Keratinocyte (primary cell): ENCODE data around the gene RFX2.
A peak's percentile ranks its signal among the peaks of the same experiment; 100 is the strongest.

Source experiments
- EZH2 ChIP-seq: IDR thresholded peaks from one replicate; pipeline ENCODE4 v1.6.1; 2012; ENCODE audit warnings: inconsistent platforms, mild to moderate bottlenecking, low read length, moderate library complexity
- TF ChIP-seq, protein P1 (sequence below), 3 experiments: IDR thresholded peaks in 1 of 3; conservative IDR thresholded peaks in 1 of 3; optimal IDR thresholded peaks in 1 of 3; 2 replicates in 2 of 3; 3 replicates in 1 of 3; pipeline versions ENCODE3 to v1.5.1; 2011; ENCODE audit warnings: low read length in 3 of 3, mild to moderate bottlenecking in 3 of 3, moderate library complexity in 2 of 3, control low read depth in 1 of 3, inconsistent platforms in 1 of 3; ENCODE audit not compliant: insufficient read depth in 2 of 3; ENCODE audit errors: extremely low read depth in 1 of 3

DNA sequence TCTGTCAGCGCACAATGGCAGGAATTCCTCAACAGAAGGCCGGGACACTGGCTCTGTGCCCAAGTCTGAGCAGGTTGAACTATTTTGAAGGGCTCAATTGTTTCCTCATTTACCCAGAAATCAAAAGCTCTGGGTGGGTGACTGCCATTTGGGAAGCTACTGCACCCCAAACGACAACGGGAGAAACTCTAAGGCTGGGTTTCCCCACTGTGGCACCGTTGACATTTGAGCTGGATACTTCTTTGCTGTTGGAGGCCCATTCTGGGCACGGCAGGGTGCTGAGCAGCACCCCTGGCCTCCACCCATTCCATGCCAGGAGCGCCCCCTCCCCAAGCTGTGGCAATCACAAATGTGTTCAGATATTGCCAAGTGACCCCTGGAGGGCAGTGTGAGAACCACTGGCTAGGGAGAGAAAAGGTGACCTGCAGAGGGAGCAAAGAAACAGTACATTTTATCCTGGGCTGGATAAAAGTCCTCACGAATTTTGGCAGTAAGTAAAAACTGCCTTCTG is 62.5 kb downstream of the RFX2 start:
- TF ChIP-seq, protein P1, sequence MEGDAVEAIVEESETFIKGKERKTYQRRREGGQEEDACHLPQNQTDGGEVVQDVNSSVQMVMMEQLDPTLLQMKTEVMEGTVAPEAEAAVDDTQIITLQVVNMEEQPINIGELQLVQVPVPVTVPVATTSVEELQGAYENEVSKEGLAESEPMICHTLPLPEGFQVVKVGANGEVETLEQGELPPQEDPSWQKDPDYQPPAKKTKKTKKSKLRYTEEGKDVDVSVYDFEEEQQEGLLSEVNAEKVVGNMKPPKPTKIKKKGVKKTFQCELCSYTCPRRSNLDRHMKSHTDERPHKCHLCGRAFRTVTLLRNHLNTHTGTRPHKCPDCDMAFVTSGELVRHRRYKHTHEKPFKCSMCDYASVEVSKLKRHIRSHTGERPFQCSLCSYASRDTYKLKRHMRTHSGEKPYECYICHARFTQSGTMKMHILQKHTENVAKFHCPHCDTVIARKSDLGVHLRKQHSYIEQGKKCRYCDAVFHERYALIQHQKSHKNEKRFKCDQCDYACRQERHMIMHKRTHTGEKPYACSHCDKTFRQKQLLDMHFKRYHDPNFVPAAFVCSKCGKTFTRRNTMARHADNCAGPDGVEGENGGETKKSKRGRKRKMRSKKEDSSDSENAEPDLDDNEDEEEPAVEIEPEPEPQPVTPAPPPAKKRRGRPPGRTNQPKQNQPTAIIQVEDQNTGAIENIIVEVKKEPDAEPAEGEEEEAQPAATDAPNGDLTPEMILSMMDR (optimal IDR thresholded peaks at IDR 0.05 in 1 of 3, IDR thresholded peaks at IDR 0.05 in 1 of 3, conservative IDR thresholded peaks at IDR 0.05 in 1 of 3; ENCODE audit: extremely low read depth in 1 of 3, insufficient read depth in 2 of 3, low read length in 3 of 3) = peak; percentile 47 to 74 (median 66)
- no peak for TF ChIP-seq EZH2
